AG10803 (cell line): ENCODE measurements around the gene UGT1A4.

Source experiments
- DNase-seq: peaks from one replicate; pipeline ENCODE4 v3.0.0; 2010; ENCODE audit warnings: low read depth
- H3K4me3 ChIP-seq: 2 replicates; pipeline ENCODE4 v1.5.1; 2011; ENCODE audit warnings: mild to moderate bottlenecking, low read length, control low read depth
- CTCF ChIP-seq: conservative IDR thresholded peaks from 2 replicates; pipeline ENCODE4 v1.5.1; 2011; ENCODE audit warnings: mild to moderate bottlenecking, low read length, control low read depth, inconsistent platforms

UGT1A4 gene

DNA sequence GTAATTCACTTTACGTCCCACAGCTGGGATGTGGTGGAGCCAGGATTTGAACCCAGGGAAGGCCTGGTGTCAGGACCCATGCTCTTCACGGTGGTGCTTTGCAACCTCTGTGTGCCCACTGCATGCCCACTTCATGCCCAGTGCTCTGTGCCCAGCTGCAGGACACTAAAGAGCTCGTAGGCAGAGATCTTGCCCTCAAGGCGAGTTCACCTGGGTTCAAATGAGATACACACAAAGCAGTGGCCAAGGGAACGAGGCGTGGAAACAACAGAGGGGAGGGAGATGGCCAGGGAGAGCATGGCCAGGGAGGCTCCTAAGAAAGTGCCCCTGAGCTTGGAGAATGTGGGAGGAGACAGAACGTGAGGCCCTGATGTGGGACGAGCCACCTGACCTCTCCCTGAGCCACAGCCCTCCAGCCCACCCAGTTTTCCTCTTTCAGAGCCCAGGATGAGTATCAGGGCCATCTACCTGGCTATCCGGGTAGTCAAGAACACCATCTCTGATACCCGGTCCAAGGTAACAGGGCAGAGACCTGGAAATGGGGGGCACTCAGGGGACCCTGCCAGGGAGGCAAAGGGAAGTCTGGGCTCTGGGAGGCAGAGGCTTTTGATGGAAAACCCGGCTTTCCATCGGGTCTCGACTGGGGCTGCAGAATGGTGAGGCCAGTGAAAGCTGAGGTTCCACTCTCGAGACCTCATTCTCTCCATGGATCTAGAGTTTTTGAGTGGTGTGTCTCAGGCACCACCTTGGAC is 80.0 kb downstream of the UGT1A4 start:
- TF ChIP-seq CTCF = no peak
- H3K4me3 ChIP-seq = no peak overlapping the region
- no peak for DNase-seq

DNA sequence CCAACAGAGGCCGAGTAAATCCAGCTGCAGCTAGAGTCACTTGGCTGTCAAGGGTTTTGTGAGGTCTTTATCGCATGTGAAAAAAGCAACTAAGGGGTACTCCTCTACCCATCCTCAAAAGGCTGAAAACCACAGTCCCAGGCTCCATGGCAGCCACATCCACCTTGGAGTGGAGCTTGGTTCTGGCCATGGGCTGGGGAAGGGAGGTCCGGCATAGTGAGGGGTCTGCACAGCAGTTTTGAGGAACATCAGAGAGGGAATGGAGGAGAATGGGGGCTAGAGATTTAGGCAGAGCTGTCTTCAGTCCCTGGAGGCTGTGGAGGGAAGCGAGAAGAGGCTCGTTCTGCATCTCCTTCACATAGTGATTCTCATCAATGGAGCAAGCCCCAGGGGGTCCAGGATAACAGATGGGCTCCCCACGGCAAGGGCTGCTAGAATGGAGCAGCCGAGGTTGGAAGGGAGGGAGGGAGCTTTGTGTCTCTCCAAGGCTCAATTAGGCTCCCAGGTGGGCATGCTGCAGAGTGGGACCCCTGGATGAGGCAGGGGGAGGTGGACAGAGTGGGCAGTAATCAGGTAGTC is 80.6 kb downstream of the UGT1A4 start:
- no peak for TF ChIP-seq CTCF
- H3K4me3 ChIP-seq = no peak overlapping the region
- DNase-seq = no peak

DNA sequence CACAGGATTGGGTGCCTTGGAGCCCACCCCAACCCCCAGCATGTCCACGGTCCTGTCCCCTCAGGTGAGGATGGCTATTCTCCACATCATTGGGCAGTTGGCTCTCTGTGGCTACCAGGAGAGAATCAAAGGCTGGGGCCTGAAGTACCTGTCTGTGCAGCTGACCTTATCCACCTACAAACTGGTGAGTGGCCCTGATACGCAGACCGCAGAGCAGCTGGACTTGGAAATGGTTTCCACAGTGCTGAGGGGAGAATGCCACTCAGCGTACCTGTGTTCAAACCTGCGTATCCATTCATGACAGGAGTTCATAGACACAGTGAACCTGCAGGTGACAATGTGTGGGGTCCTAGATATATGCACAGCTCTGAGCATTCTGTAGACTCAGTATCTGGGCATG is 81.2 kb downstream of the UGT1A4 start:
- TF ChIP-seq CTCF = no peak
- no peak for DNase-seq
- H3K4me3 ChIP-seq = no peak overlapping the region

GRCh38 chr2:233800208-233800607 is 81.7 kb downstream of the UGT1A4 start:
- no peak overlapping the region for H3K4me3 ChIP-seq
- TF ChIP-seq CTCF = no peak
- no peak for DNase-seq

DNA sequence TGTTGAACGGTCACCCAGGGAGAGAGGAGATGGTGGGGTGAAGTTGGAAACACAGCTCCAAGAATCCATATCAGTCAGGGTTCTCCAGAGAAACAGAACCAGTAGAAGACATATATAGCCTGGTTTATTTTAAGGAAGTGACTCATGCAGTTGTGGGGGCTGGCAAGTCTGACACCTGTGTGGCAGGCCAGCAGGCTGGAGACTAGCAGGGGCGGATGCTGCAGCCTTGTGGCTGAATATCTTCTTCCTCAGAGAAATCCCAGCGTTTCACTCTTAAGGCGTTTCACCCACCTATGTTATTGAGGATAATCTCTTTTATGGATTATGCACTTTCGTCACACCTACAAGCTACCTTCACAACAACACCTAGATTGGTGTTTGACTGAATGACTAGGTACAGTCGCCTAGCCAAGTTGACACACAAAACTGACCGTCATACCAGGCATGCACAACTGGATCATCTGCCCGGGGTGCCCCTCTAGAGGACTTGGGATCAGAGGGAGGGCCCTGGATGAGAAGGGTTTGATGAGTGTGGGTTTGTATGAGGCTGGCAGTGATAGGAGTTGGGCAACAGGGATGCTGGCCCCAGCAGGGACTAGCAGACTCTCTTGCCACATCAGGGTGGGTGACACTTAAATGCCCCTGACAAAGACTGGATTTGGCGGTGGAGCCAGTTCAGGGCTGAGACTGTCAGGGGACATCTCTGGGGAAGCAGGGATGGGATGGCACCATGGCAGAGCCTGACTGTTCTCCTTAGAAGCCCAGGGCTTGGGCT is 83.0 kb downstream of the UGT1A4 start:
- DNase-seq = no peak
- H3K4me3 ChIP-seq = no peak overlapping the region
- TF ChIP-seq CTCF = no peak

- DNase-seq = no peak
- H3K4me3 ChIP-seq = no peak overlapping the region
- TF ChIP-seq CTCF = no peak
Observed at GRCh38 chr2:233802132-233802815, 83.7 kb downstream of the UGT1A4 start.
